Cardiac septum (tissue), 1 donor: ENCODE measurements around the gene DENR. TPM values are rescaled to one million over a fixed set of nuclear protein-coding genes. Genes with fewer than 3 reads are reported as not detected.
"Not testable (repeated sequence)": the region's sequence is repeated elsewhere in the genome, so short reads cannot be mapped to it uniquely, and the experiment has no call there.

ENCODE experiments used
- DNase-seq: peaks from one replicate; pipeline ENCODE4 v3.0.0-alpha.2; 2020; ENCODE audit warnings: low spot score
- intact Hi-C: fragments of 100-400 bp; cut with DNase I; formaldehyde crosslinking; loops from one replicate; pipeline ENCODE4 v1.14.0; 2022
- total RNA-seq: library from RNA; stranded (reverse); fragmentation: NEBNext Ultra II Directional; extraction: Animal tissue kit (Norgen Biotek cat#: 25700); gene quantifications from one replicate; pipeline ENCODE4 v1.2.1, GENCODE V29; 2021
- donor health status: DM: no; HTN: no; CAD: no.

Gene DENR
- total RNA-seq, 1 donor from 2014 or later, result 23.8 TPM

- intact Hi-C loops, DNase-seq: not testable (repeated sequence)
These were observed 52.3 kb downstream of the DENR start for GRCh38 chr12:122804957-122805356.

GRCh38 chr12:122807651-122808050, 55.0 kb downstream of the DENR start:
- intact Hi-C loops, result no loop called here
- DNase-seq, result no peak

DNA sequence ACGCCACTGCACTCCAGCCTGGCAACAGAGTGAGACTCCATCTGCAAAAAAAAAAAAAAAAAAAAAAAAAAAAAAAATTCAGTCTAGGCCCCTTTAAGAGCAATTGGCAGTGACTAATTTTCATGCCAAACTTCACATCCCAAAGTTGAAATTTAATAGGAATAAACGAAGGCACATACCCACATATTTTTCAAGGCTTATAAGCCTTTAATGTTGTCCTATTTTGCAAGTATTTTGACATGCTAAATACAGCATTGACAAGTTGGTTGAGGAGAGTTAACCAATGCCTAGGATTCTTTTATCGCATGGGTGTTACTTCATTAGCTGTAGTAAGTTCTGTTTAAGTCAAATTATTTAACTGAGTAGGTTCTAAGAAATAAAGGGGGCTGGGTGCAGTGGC, 59.2 kb downstream of the DENR start:
- intact Hi-C loops, result no loop called here

GRCh38 chr12:122813310-122813713, 60.7 kb downstream of the DENR start:
- DNase-seq, result no peak
- intact Hi-C loops, result no loop called here

More for the DNA sequence above, 59.2 kb downstream of the DENR start:
- no peak for DNase-seq

DNA sequence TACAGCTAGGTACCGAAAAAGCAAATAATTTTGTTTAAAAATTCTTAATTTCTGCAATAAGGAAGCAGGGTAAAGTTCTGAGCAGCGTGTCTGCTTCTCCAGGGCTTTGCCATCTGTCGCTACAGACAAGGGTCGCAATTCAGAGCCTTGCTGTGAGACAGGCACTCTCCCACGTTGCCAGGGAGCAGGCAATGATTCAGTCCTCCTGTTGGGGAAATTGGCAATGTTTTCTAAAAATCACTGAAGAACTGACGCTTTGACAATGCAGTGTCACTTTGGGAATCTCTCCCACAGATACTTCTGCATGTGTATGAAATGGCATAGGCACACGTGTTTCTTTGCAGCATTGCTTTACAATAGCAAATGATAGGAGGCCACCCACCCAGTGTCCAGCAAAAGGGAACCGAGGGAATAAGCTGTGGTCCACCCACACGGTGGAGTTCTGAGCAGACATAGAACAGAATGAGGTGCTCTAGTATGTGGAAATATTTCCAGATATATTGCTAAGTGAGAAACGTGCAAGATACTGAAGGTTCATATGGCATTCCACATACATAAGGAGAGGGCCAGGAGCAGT, 66.7 kb downstream of the DENR start:
- intact Hi-C loops, result no loop called here
- no peak for DNase-seq

- intact Hi-C loops, result no loop called here
- no peak for DNase-seq
These were observed 67.5 kb downstream of the DENR start for GRCh38 chr12:122820138-122820537.

Other genes with a start within 250 kb of the DENR start
- gene RSRC2, start 225.9 kb upstream of the DENR start, total RNA-seq, result 41.2 TPM
- gene KNTC1, start 225.6 kb upstream of the DENR start, total RNA-seq, result 2.7 TPM
- gene HCAR2, start 49.5 kb upstream of the DENR start, total RNA-seq, result 0.59 TPM
- 0.54 TPM for gene HCAR3, start 36.0 kb upstream of the DENR start, total RNA-seq
- not detected for gene HCAR1, start 22.0 kb upstream of the DENR start, total RNA-seq
- gene CCDC62, start 21.7 kb downstream of the DENR start, total RNA-seq, result 0.65 TPM
- gene HIP1R, start 82.6 kb downstream of the DENR start, total RNA-seq, result 16.6 TPM
- 16.8 TPM for gene VPS37B, start 143.3 kb downstream of the DENR start, total RNA-seq
- gene ABCB9, start 213.6 kb downstream of the DENR start, total RNA-seq, result 7.2 TPM
- 10.6 TPM for gene OGFOD2, start 222.4 kb downstream of the DENR start, total RNA-seq
- 139 TPM for gene ARL6IP4, start 227.9 kb downstream of the DENR start, total RNA-seq